GM12874 (cell line): ENCODE measurements around the gene TLX2.

Experiments
- CTCF ChIP-seq: IDR thresholded peaks from 2 replicates; pipeline ENCODE4 v1.5.1; 2011; ENCODE audit warnings: low read depth, mild to moderate bottlenecking, control low read depth, low read length, moderate library complexity; ENCODE audit not compliant: insufficient read depth

TLX2 gene

GRCh38 chr2:74499267-74499939 lies 14.8 kb upstream of the TLX2 start, which contains the start of gene LBX2:
TSS of gene LBX2 (minus strand) at chr2:74499603. CDS start at chr2:74499537, 66 bp downstream.
- TF ChIP-seq CTCF = no peak

- no peak for TF ChIP-seq CTCF
Measured at GRCh38 chr2:74499940-74500577, 14.2 kb upstream of the TLX2 start.

DNA sequence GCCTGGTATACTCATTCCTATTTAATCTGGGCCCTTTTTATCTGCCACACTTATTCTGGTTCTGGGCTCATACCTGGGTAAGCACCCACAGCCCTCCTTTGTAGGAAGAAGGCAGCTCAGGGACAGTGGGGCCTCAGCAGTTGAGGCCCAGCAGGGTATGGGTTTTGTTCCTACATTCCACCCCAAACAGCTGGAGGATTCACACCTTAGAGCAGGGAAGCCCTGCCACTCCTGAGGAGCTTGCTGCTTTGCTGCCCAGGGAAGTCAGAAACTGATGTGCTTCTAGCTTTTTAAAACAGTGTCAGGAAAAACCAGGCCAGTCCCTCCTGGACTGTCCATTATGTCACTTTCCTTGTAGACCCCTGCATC lies 13.7 kb upstream of the TLX2 start:
- TF ChIP-seq CTCF = no peak

- no peak for TF ChIP-seq CTCF
Measured at GRCh38 chr2:74501335-74502071, 12.7 kb upstream of the TLX2 start.

GRCh38 chr2:74502147-74502719 lies 12.0 kb upstream of the TLX2 start:
- no peak for TF ChIP-seq CTCF

- TF ChIP-seq CTCF = peak; percentile 70
Measured at GRCh38 chr2:74502720-74503505, 11.3 kb upstream of the TLX2 start.
